G401 (cell line): ENCODE results near the gene ZFYVE28. TPM values are rescaled to one million over a fixed set of nuclear protein-coding genes. Genes with fewer than 3 reads are reported as not detected.

Experiments
- DNase-seq: peaks from one replicate; pipeline ENCODE4 v3.0.0-alpha.2; 2015; ENCODE audit warnings: low spot score
- in situ Hi-C: cut with HindIII; loops from 2 replicates; pipeline ENCODE4 v1.10.0; 2016; ENCODE audit warnings: low sequenced_read_pairs, mixed read lengths
- total RNA-seq: library from RNA; depleted of rRNA; stranded (reverse); fragments of >200 nt; shearing (Covaris generic); gene quantifications from 2 replicates; pipeline ENCODE4 v1.2.3, GENCODE V29; 2014

The ZFYVE28 gene
- total RNA-seq, 1 experiment from 2014 or later: 11.4 TPM

- in situ Hi-C loops: no loop called here
- DNase-seq: peak; percentile 64
These were observed 2.4 kb downstream of the ZFYVE28 start for GRCh38 chr4:2415881-2416563.

- DNase-seq: no peak
- in situ Hi-C loops: no loop called here
These were observed 3.2 kb downstream of the ZFYVE28 start for GRCh38 chr4:2415213-2415612.

- DNase-seq: no peak
- in situ Hi-C loops: no loop called here
These were observed 4.4 kb downstream of the ZFYVE28 start for GRCh38 chr4:2413821-2414610.

- in situ Hi-C loops: no loop called here
- DNase-seq: peak; percentile 84
These were observed 5.3 kb downstream of the ZFYVE28 start for GRCh38 chr4:2412885-2413716.

GRCh38 chr4:2412534-2412884 lies 5.9 kb downstream of the ZFYVE28 start:
- in situ Hi-C loops: no loop called here
- DNase-seq: no peak

- no peak for DNase-seq
- in situ Hi-C loops: no loop called here
These were observed 6.5 kb downstream of the ZFYVE28 start for GRCh38 chr4:2411786-2412510.

GRCh38 chr4:2409381-2409783 lies 9.1 kb downstream of the ZFYVE28 start:
- in situ Hi-C loops: no loop called here

GRCh38 chr4:2408976-2409375 lies 9.5 kb downstream of the ZFYVE28 start:
- in situ Hi-C loops: no loop called here
- no peak for DNase-seq

More at GRCh38 chr4:2409381-2409783, 9.1 kb downstream of the ZFYVE28 start:
- DNase-seq: no peak

- DNase-seq: peak; percentile 36
- in situ Hi-C loops: no loop called here
These were observed 10.0 kb downstream of the ZFYVE28 start for GRCh38 chr4:2408401-2408958.

GRCh38 chr4:2407991-2408342 lies 10.5 kb downstream of the ZFYVE28 start:
- in situ Hi-C loops: no loop called here
- DNase-seq: no peak

GRCh38 chr4:2406920-2407319 lies 11.5 kb downstream of the ZFYVE28 start:
- peak; percentile 78 for DNase-seq
- in situ Hi-C loops: no loop called here

GRCh38 chr4:2406406-2406805 lies 12.0 kb downstream of the ZFYVE28 start:
- DNase-seq: peak; percentile 72
- in situ Hi-C loops: no loop called here

- DNase-seq: no peak
- in situ Hi-C loops: no loop called here
These were observed 15.5 kb downstream of the ZFYVE28 start for GRCh38 chr4:2402941-2403340.

- in situ Hi-C loops: no loop called here
- DNase-seq: peak; percentile 82
These were observed 16.2 kb downstream of the ZFYVE28 start for GRCh38 chr4:2402048-2402842.

GRCh38 chr4:2401610-2401983 lies 16.8 kb downstream of the ZFYVE28 start:
- in situ Hi-C loops: no loop called here
- DNase-seq: no peak

GRCh38 chr4:2400841-2401609 lies 17.4 kb downstream of the ZFYVE28 start:
- DNase-seq: peak; percentile 73
- in situ Hi-C loops: no loop called here

- in situ Hi-C loops: loop anchor here (10.0 kb wide), 1 partner anchor 155 kb away; the partner anchor contains the start of genes HAUS3 and POLN
These were observed 18.7 kb downstream of the ZFYVE28 start for GRCh38 chr4:2399631-2400190.

More at GRCh38 chr4:2399631-2400190, 18.7 kb downstream of the ZFYVE28 start:
- DNase-seq: peak; percentile 91
